GM23248 (cell line): ENCODE data around the gene CLCNKA. TPM values are rescaled to one million over a fixed set of nuclear protein-coding genes. Genes with fewer than 3 reads are reported as not detected.

ENCODE experiments used
- DNase-seq: peaks from one replicate; pipeline ENCODE4 v3.0.0-alpha.2; 2015
- H2AFZ ChIP-seq: fragments of 200-600 bp; sonication (generic); 2 replicates; pipeline ENCODE4 v1.6.1; 2016; ENCODE audit warnings: antibody characterized with exemption
- H3F3A ChIP-seq: fragments of 200-600 bp; sonication (generic); 2 replicates; pipeline ENCODE4 v1.6.1; 2016; ENCODE audit warnings: mild to moderate bottlenecking, antibody characterized with exemption, mixed run types; ENCODE audit not compliant: insufficient read depth
- H3K27ac ChIP-seq: fragments of 200-600 bp; sonication (generic); 2 replicates; pipeline ENCODE4 v1.5.1; 2016; ENCODE audit warnings: mild to moderate bottlenecking
- H3K27me3 ChIP-seq: fragments of 200-600 bp; sonication (generic); replicated peaks from 2 replicates; pipeline ENCODE4 v1.6.1; 2016; ENCODE audit warnings: mild to moderate bottlenecking; ENCODE audit not compliant: insufficient read depth
- H3K36me3 ChIP-seq: fragments of 200-600 bp; sonication (generic); 2 replicates; pipeline ENCODE4 v1.6.1; 2016; ENCODE audit warnings: low read depth, mild to moderate bottlenecking
- H3K4me1 ChIP-seq: fragments of 200-600 bp; sonication (generic); 2 replicates; pipeline ENCODE4 v1.6.1; 2016; ENCODE audit warnings: mild to moderate bottlenecking; ENCODE audit not compliant: insufficient read depth
- H3K4me2 ChIP-seq: fragments of 200-600 bp; sonication (generic); one replicate; pipeline ENCODE4 v1.6.1; 2016; ENCODE audit warnings: mild to moderate bottlenecking; ENCODE audit not compliant: unreplicated experiment
- H3K4me3 ChIP-seq: fragments of 200-600 bp; sonication (generic); 2 replicates; pipeline ENCODE4 v1.5.1; 2016; ENCODE audit warnings: mild to moderate bottlenecking
- H3K79me2 ChIP-seq: fragments of 200-600 bp; sonication (generic); 2 replicates; pipeline ENCODE4 v1.6.1; 2016; ENCODE audit warnings: mild to moderate bottlenecking; ENCODE audit not compliant: insufficient read depth
- H3K9ac ChIP-seq: fragments of 200-600 bp; sonication (generic); 2 replicates; pipeline ENCODE4 v1.6.1; 2016; ENCODE audit warnings: mild to moderate bottlenecking
- H3K9me2 ChIP-seq: fragments of 200-600 bp; sonication (generic); 2 replicates; pipeline ENCODE4 v1.6.1; 2016; ENCODE audit warnings: mixed run types, mild to moderate bottlenecking, moderate library complexity; ENCODE audit not compliant: insufficient read depth
- H3K9me3 ChIP-seq: fragments of 200-600 bp; sonication (generic); one replicate; pipeline ENCODE4 v1.6.1; 2017; ENCODE audit warnings: low read depth
- H4K20me1 ChIP-seq: fragments of 200-600 bp; sonication (generic); 2 replicates; pipeline ENCODE4 v1.6.0; 2016; ENCODE audit not compliant: insufficient read depth
- EZH2 ChIP-seq: fragments of 200-600 bp; sonication (generic); IDR thresholded peaks from 2 replicates; pipeline ENCODE4 v1.6.1; 2018; ENCODE audit warnings: antibody characterized with exemption, mild to moderate bottlenecking; ENCODE audit not compliant: insufficient read depth, poor library complexity, severe bottlenecking
- EZH2phosphoT487 ChIP-seq: fragments of 200-600 bp; sonication (generic); IDR thresholded peaks from 2 replicates; pipeline ENCODE4 v1.6.1; 2018; ENCODE audit warnings: antibody characterized with exemption, moderate library complexity, mild to moderate bottlenecking, low read depth; ENCODE audit not compliant: insufficient read depth
- WGBS, 2 experiments: methylation state at CpG; one replicate each; pipeline ENCODE4 v1.1.6; 2015 to 2017; ENCODE audit warnings: low lambda C conversion rate in 2 of 2, low coverage in 1 of 2; ENCODE audit errors: missing lambda C conversion rate in 2 of 2; 5-methylcytosine and 5-hydroxymethylcytosine counted together
- in situ Hi-C: fragments of 300-500 bp; cut with MboI; formaldehyde crosslinking; loops from 2 replicates; pipeline ENCODE4 v1.15.0; 2020
- polyA plus RNA-seq: library from polyadenylated mRNA; unstranded; fragments of >200 nt; fragmentation: Nextera tagmentation; extraction: Ambion mirVana; gene quantifications from 2 replicates; pipeline ENCODE4 v1.2.1, GENCODE V29; 2016
- total RNA-seq: library from RNA; depleted of rRNA; stranded (reverse); fragments of >200 nt; shearing (Covaris generic); gene quantifications from 2 replicates; pipeline ENCODE4 v1.2.3, GENCODE V29; 2014

CLCNKA gene
- total and polyA plus RNA-seq, 2 experiments from 2014 or later: not detected

GRCh38 chr1:15994081-15994480 lies 27.8 kb upstream of the CLCNKA start:
- Histone ChIP-seq H3K27me3 (no peaks in the 10 kb centered on the region), H3K4me3 (no peak overlapping the region), H3K36me3 (no peaks in the 10 kb centered on the region), H4K20me1 (no peaks in the 10 kb centered on the region), H3K27ac (no peak overlapping the region), H3K9me2 (no peaks in the 10 kb centered on the region), H3K4me1 (no peaks in the 10 kb centered on the region), H3K79me2 (no peaks in the 10 kb centered on the region), H3F3A (no peaks in the 10 kb centered on the region), H3K4me2 (no peak overlapping the region), H3K9ac (no peak overlapping the region), H2AFZ (no peak overlapping the region), H3K9me3 (no peaks in the 10 kb centered on the region)
- TF ChIP-seq EZH2 (no peak), EZH2phosphoT487 (no peak)
- 87 to 93% methylated on average over 10 of the region's 10 CpGs for WGBS, 2 experiments
- DNase-seq: no peak
- in situ Hi-C loops: no loop called here

DNA sequence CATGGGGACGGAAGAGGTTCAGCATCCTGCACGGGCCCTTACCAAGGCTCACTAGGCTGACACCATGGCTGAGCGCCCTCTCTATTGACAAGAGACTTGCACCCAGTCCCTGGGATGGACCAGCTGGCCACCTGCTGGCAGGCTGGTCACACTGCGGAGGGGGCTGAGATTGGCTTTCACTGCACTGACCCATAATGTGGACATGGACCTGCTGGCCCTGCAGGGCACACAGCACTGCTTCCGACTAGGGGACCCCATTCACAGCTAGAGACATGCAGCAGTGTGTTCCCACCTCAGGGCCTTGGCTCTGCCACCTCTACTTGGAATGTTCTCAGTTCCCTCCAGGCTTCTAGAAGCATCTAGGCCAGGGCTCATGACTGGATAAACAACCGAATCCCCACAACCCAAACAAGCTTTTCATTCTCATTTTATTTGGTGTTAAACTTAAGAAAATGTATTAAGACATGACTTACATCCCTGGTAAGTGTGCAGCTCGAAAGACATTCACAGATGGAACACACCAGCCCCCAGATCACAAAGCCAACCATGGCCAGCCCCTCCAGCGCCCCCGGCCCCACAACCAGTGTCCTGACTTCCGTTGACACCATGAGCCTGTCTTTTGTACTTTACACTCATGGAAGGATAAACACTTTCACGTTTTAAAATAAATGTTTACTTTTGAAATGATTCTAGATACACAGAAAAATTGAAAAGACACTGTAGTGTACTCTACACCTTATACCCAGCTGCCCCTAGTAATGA lies 27.1 kb upstream of the CLCNKA start:
- in situ Hi-C loops: loop anchor here (5.0 kb wide), 1 partner anchor 182 kb away; no protein-coding TSS in a partner anchor
- peak; percentile 78 for DNase-seq
- H3F3A ChIP-seq: no peaks in the 10 kb centered on the region

GRCh38 chr1:15997076-15997585 lies 24.7 kb upstream of the CLCNKA start:
- no peak overlapping the region for H3K4me3 ChIP-seq
- H4K20me1 ChIP-seq: no peaks in the 10 kb centered on the region
- H3K4me2 ChIP-seq: no peak overlapping the region
- no peak overlapping the region for H2AFZ ChIP-seq
- in situ Hi-C loops: loop anchor here (5.0 kb wide), 1 partner anchor 185 kb away; no protein-coding TSS in a partner anchor
- no peak for TF ChIP-seq EZH2
- no peak for TF ChIP-seq EZH2phosphoT487
- H3K27me3 ChIP-seq: no peaks in the 10 kb centered on the region
- H3K36me3 ChIP-seq: no peaks in the 10 kb centered on the region
- no peak overlapping the region for H3K9ac ChIP-seq
- no peaks in the 10 kb centered on the region for H3K4me1 ChIP-seq
- WGBS, 2 experiments: 81 to 84% methylated on average over 4 to 7 of the region's 9 CpGs
- no peaks in the 10 kb centered on the region for H3K9me3 ChIP-seq
- H3K27ac ChIP-seq: no peak overlapping the region
- H3K79me2 ChIP-seq: no peaks in the 10 kb centered on the region
- H3K9me2 ChIP-seq: no peaks in the 10 kb centered on the region
- H3F3A ChIP-seq: no peaks in the 10 kb centered on the region
- DNase-seq: no peak

More for the DNA sequence above, 27.1 kb upstream of the CLCNKA start:
- Histone ChIP-seq H3K9me3 (no peaks in the 10 kb centered on the region), H2AFZ (no peak overlapping the region), H4K20me1 (no peaks in the 10 kb centered on the region), H3K36me3 (no peaks in the 10 kb centered on the region), H3K4me3 (no peak overlapping the region), H3K9ac (no peak overlapping the region), H3K9me2 (no peaks in the 10 kb centered on the region), H3K4me1 (no peaks in the 10 kb centered on the region), H3K4me2 (no peak overlapping the region), H3K27ac (no peak overlapping the region), H3K79me2 (no peaks in the 10 kb centered on the region), H3K27me3 (no peaks in the 10 kb centered on the region)
- TF ChIP-seq EZH2phosphoT487: no peak
- TF ChIP-seq EZH2: no peak
- 59 to 61% methylated on average over 11 of the region's 11 CpGs for WGBS, 2 experiments

- H3K9ac ChIP-seq: no peak overlapping the region
- in situ Hi-C loops: loop anchor here (5.0 kb wide), 1 partner anchor 185 kb away; no protein-coding TSS in a partner anchor
- WGBS, 2 experiments: 85 to 93% methylated on average over 9 of the region's 9 CpGs
- no peaks in the 10 kb centered on the region for H3K79me2 ChIP-seq
- TF ChIP-seq EZH2phosphoT487 (no peak), EZH2 (no peak)
- H3F3A ChIP-seq: no peaks in the 10 kb centered on the region
- no peaks in the 10 kb centered on the region for H3K9me2 ChIP-seq
- no peaks in the 10 kb centered on the region for H3K36me3 ChIP-seq
- no peaks in the 10 kb centered on the region for H3K27me3 ChIP-seq
- H3K4me1 ChIP-seq: no peaks in the 10 kb centered on the region
- no peaks in the 10 kb centered on the region for H4K20me1 ChIP-seq
- H3K9me3 ChIP-seq: no peaks in the 10 kb centered on the region
- H2AFZ ChIP-seq: no peak overlapping the region
- H3K4me3 ChIP-seq: no peak overlapping the region
- no peak overlapping the region for H3K4me2 ChIP-seq
- DNase-seq: no peak
- no peak overlapping the region for H3K27ac ChIP-seq
Observed at GRCh38 chr1:15997637-15998280, 24.1 kb upstream of the CLCNKA start.
